Measurements from ENCODE around the gene EMD.
A peak's percentile ranks its signal among the peaks of the same experiment; 100 is the strongest.
"Not testable (repeated sequence)": the region's sequence is repeated elsewhere in the genome, so short reads cannot be mapped to it uniquely, and the experiment has no call there.

Gene EMD

GRCh38 chrX:154397888-154398667 is 19.0 kb downstream of the EMD start, which contains the start of gene RPL10:
Gene RPL10 (plus strand): TSS chrX:154398377. CDS start chrX:154398520, 143 bp downstream.
- DNase-seq, result peak; percentile 94 to 97

GRCh38 chrX:154398668-154399526 is 19.8 kb downstream of the EMD start:
- peak; percentile 85 to 86 for DNase-seq

GRCh38 chrX:154399527-154400368 is 20.7 kb downstream of the EMD start:
- peak; percentile 30 to 54 for DNase-seq

GRCh38 chrX:154400369-154400817 is 21.3 kb downstream of the EMD start:
- DNase-seq, result not testable (repeated sequence)

- no peak for DNase-seq
Observed at GRCh38 chrX:154401045-154401799, 22.1 kb downstream of the EMD start.

- DNase-seq, result no peak
Observed at GRCh38 chrX:154401918-154402621, 23.0 kb downstream of the EMD start.

- no peak for DNase-seq
Observed at GRCh38 chrX:154402622-154403127, 23.6 kb downstream of the EMD start.

GRCh38 chrX:154403192-154403591 is 24.1 kb downstream of the EMD start:
- DNase-seq, result no peak

- no peak for DNase-seq
Observed at GRCh38 chrX:154403858-154404257, 24.8 kb downstream of the EMD start.

GRCh38 chrX:154404625-154405192 is 25.6 kb downstream of the EMD start:
- DNase-seq, result no peak

- no peak for DNase-seq
Observed at GRCh38 chrX:154408659-154409221, 29.6 kb downstream of the EMD start.

GRCh38 chrX:154409222-154409871 is 30.3 kb downstream of the EMD start, which contains the start of gene DNASE1L1:
Gene DNASE1L1 (minus strand): TSS chrX:154409254. CDS start chrX:154405568, 3,686 bp downstream.
- DNase-seq, result peak in 1 of 2 donors; percentile 81

- peak; percentile 59 to 60 for DNase-seq
Observed at GRCh38 chrX:154411981-154412340, 32.9 kb downstream of the EMD start.

- peak; percentile 52 to 54 for DNase-seq
Observed at GRCh38 chrX:154412468-154412867, 33.4 kb downstream of the EMD start.

- no peak for DNase-seq
Observed at GRCh38 chrX:154413142-154413541, 34.0 kb downstream of the EMD start.

- no peak for DNase-seq
Observed at GRCh38 chrX:154417157-154417556, 38.1 kb downstream of the EMD start.

GRCh38 chrX:154419189-154419588 is 40.1 kb downstream of the EMD start:
- DNase-seq, result no peak

GRCh38 chrX:154419688-154420401 is 40.8 kb downstream of the EMD start:
- DNase-seq, result no peak

- no peak for DNase-seq
Observed at GRCh38 chrX:154420402-154420756, 41.3 kb downstream of the EMD start.
